B cell (primary cell): ENCODE results near the gene TTLL11.

Experiments
- CTCF ChIP-seq: fragments of 200-600 bp; IDR thresholded peaks from one replicate; pipeline ENCODE4 v1.8.0; 2022; ENCODE audit warnings: antibody characterized with exemption, mild to moderate bottlenecking
- EZH2 ChIP-seq: IDR thresholded peaks from 2 replicates; pipeline ENCODE4 v1.6.1; 2012; ENCODE audit warnings: borderline replicate concordance, low read depth, mild to moderate bottlenecking, moderate library complexity, low read length; ENCODE audit not compliant: insufficient read depth, poor library complexity, severe bottlenecking

- TF ChIP-seq EZH2, result no peak
- TF ChIP-seq CTCF, result no peak
Observed at GRCh38 chr9:121962421-121962820, 130.7 kb downstream of the TTLL11 start.
